Cardiac muscle cell (in vitro differentiated cells and primary cell): ENCODE results near the gene SIGLECL1. TPM values are rescaled to one million over a fixed set of nuclear protein-coding genes. Genes with fewer than 3 reads are reported as not detected.
"Not testable (repeated sequence)": the region's sequence is repeated elsewhere in the genome, so short reads cannot be mapped to it uniquely, and the experiment has no call there.

Experiments used
- DNase-seq, 2 donors: peaks; one replicate each; pipeline versions ENCODE4 v3.0.0 to v3.0.0-alpha.2; 2010 to 2017; ENCODE audit warnings: low read depth in 1 of 2, low spot score in 1 of 2
- H3K27ac ChIP-seq: fragments of 200-600 bp; sonication (generic); 2 replicates; pipeline ENCODE4 v1.5.1; 2016
- H3K27me3 ChIP-seq: fragments of 200-600 bp; sonication (generic); 2 replicates; pipeline ENCODE4 v1.6.0; 2016; ENCODE audit warnings: control low read depth
- H3K36me3 ChIP-seq: fragments of 200-600 bp; sonication (generic); 2 replicates; pipeline ENCODE4 v1.5.1; 2016; ENCODE audit warnings: control low read depth
- H3K4me1 ChIP-seq: fragments of 200-600 bp; sonication (generic); 2 replicates; pipeline ENCODE4 v1.8.1; 2017; ENCODE audit warnings: low read depth, mild to moderate bottlenecking, mixed run types
- H3K4me3 ChIP-seq: fragments of 200-600 bp; sonication (generic); 2 replicates; pipeline ENCODE4 v1.5.1; 2016; ENCODE audit warnings: mild to moderate bottlenecking
- H3K9me3 ChIP-seq: fragments of 200-600 bp; sonication (generic); 2 replicates; pipeline ENCODE4 v1.5.1; 2017; ENCODE audit warnings: low read depth, mild to moderate bottlenecking, control low read depth
- CTCF ChIP-seq: IDR thresholded peaks from 2 replicates; pipeline ENCODE4 v1.5.1; 2012; ENCODE audit warnings: low read depth, mild to moderate bottlenecking, low read length
- polyA plus RNA-seq: library from polyadenylated mRNA; unstranded; fragments of >200 nt; fragmentation: Nextera tagmentation; extraction: Ambion mirVana; gene quantifications from 2 replicates; pipeline ENCODE4 v1.2.1, GENCODE V29; 2016
- total RNA-seq: library from RNA; depleted of rRNA; stranded (reverse); fragments of >200 nt; gene quantifications from 2 replicates; pipeline ENCODE4 v1.2.3, GENCODE V29; 2016

The SIGLECL1 gene
- total and polyA plus RNA-seq, 2 experiments from 2014 or later: not detected

DNA sequence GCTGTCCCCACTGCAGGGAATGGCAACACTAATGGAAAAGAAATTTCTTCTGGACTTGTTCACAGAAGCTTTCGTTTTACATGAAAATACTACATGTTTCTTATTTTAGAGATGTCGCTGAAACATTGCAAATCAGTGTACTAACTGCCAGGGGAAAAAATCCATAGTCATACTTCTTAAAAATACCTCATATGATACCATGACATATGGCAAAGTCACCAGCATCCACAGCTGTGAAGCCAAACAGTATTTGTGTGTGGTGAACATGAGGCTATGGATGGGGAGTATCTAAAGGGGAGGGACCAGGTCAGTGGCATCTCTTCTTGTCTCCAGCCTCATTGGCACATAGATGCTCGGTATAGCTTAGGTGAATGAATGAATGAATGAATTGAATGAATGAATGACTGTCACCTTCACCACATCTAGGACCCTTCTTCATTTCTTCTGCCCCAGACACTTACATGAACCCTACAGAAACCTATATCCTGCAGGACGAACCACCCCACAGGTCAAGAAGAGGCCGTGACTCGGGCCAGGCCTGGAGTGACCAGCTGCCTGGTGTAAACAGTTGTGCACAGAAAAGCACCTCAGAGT, 40.6 kb upstream of the SIGLECL1 start:
- no peak for DNase-seq
- Histone ChIP-seq H3K4me3 (no peak overlapping the region), H3K27me3 (no peaks in the 10 kb centered on the region), H3K27ac (no peak overlapping the region), H3K4me1 (no peaks in the 10 kb centered on the region), H3K9me3 (no peaks in the 10 kb centered on the region), H3K36me3 (no peaks in the 10 kb centered on the region)
- no peak for TF ChIP-seq CTCF

- H3K4me3 ChIP-seq, H3K4me1 ChIP-seq, H3K9me3 ChIP-seq, H3K27ac ChIP-seq, H3K36me3 ChIP-seq, DNase-seq, H3K27me3 ChIP-seq: not testable (repeated sequence)
These were observed 40.0 kb upstream of the SIGLECL1 start for GRCh38 chr19:51210874-51211361.

- no peak for DNase-seq
- Histone ChIP-seq H3K36me3 (no peaks in the 10 kb centered on the region), H3K4me3 (no peak overlapping the region), H3K9me3 (no peaks in the 10 kb centered on the region), H3K27ac (no peak overlapping the region), H3K4me1 (no peaks in the 10 kb centered on the region), H3K27me3 (no peaks in the 10 kb centered on the region)
- no peak for TF ChIP-seq CTCF
These were observed 39.0 kb upstream of the SIGLECL1 start for GRCh38 chr19:51211833-51212232.

DNA sequence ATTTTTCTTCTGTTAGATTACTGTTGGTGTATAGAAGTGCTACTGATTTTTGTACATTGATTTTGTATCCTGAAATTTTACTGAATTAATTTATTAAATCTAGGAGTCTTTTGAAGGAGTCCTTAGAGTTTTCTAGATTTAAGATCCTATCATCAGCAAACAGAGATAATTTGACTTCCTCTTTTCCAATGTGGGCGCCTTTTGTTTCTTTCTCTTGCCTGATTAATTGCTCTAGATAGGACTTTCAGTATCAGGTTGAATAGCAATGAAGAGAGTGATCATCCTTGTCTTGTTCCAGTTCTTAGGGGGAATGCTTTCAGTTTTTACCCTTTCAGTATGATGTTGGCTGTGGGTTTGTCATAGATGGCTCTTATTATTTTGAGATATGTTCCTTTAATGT, 31.6 kb upstream of the SIGLECL1 start:
- no peak for TF ChIP-seq CTCF
- Histone ChIP-seq H3K27me3 (no peaks in the 10 kb centered on the region), H3K4me3 (no peak overlapping the region), H3K9me3 (no peaks in the 10 kb centered on the region), H3K27ac (no peak overlapping the region), H3K4me1 (no peaks in the 10 kb centered on the region), H3K36me3 (no peaks in the 10 kb centered on the region)
- DNase-seq: no peak

GRCh38 chr19:51219971-51220370, 30.9 kb upstream of the SIGLECL1 start:
- no peaks in the 10 kb centered on the region for H3K27me3 ChIP-seq
- no peaks in the 10 kb centered on the region for H3K36me3 ChIP-seq
- no peaks in the 10 kb centered on the region for H3K4me1 ChIP-seq
- TF ChIP-seq CTCF: no peak
- H3K9me3 ChIP-seq: no peaks in the 10 kb centered on the region
- no peak for DNase-seq
- no peak overlapping the region for H3K4me3 ChIP-seq
- H3K27ac ChIP-seq: no peak overlapping the region

- no peak overlapping the region for H3K4me3 ChIP-seq
- no peak overlapping the region for H3K27ac ChIP-seq
- H3K4me1 ChIP-seq: no peaks in the 10 kb centered on the region
- H3K36me3 ChIP-seq: no peaks in the 10 kb centered on the region
- no peak for DNase-seq
- H3K9me3 ChIP-seq: no peaks in the 10 kb centered on the region
- no peaks in the 10 kb centered on the region for H3K27me3 ChIP-seq
- no peak for TF ChIP-seq CTCF
These were observed 29.9 kb upstream of the SIGLECL1 start for GRCh38 chr19:51220996-51221395.
